Fibroblast of the aortic adventitia (primary cell): Measurements from ENCODE around the gene REV1. TPM values are rescaled to one million over a fixed set of nuclear protein-coding genes. Genes with fewer than 3 reads are reported as not detected.

Experiments used
- DNase-seq: peaks from one replicate; pipeline ENCODE4 v3.0.0-alpha.2; 2010; ENCODE audit warnings: low read depth
- H3K4me3 ChIP-seq: 2 replicates; pipeline ENCODE4 v1.5.1; 2011; ENCODE audit warnings: low read depth, mild to moderate bottlenecking, control low read depth, low read length, moderate library complexity
- total RNA-seq: library from RNA; depleted of rRNA; stranded (reverse); fragments of >200 nt; gene quantifications from 2 replicates; pipeline ENCODE4 v1.2.3, GENCODE V29; 2012; ENCODE audit warnings: low replicate concordance
- TF ChIP-seq, protein P1 (sequence below): IDR thresholded peaks from 2 replicates; pipeline ENCODE4 v1.5.1; 2011; ENCODE audit warnings: mild to moderate bottlenecking, low read length, control low read depth, inconsistent platforms; ENCODE audit not compliant: insufficient read depth

Gene REV1
- total RNA-seq, 1 donor: 36.2 TPM

DNA sequence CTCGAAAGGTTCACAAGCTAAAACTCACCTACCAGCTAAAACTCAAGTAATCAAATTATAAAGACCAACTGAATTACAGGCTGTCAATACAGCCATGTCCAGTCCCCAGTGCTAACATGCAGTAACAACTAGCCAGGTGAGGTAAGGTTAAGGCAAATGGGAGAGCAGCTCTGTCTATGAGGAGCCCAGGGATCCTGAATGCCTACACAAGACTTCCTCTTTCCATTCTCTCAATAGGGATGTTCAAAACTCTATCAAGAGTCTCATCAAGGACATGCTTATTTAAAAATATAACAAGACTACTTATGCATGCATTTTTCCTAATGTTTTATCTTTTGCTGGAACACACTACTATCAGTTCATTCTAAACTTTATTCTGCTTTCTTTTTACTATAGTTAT lies 20.4 kb downstream of the REV1 start:
- H3K4me3 ChIP-seq: no peak overlapping the region
- DNase-seq: no peak
- TF ChIP-seq, protein P1, sequence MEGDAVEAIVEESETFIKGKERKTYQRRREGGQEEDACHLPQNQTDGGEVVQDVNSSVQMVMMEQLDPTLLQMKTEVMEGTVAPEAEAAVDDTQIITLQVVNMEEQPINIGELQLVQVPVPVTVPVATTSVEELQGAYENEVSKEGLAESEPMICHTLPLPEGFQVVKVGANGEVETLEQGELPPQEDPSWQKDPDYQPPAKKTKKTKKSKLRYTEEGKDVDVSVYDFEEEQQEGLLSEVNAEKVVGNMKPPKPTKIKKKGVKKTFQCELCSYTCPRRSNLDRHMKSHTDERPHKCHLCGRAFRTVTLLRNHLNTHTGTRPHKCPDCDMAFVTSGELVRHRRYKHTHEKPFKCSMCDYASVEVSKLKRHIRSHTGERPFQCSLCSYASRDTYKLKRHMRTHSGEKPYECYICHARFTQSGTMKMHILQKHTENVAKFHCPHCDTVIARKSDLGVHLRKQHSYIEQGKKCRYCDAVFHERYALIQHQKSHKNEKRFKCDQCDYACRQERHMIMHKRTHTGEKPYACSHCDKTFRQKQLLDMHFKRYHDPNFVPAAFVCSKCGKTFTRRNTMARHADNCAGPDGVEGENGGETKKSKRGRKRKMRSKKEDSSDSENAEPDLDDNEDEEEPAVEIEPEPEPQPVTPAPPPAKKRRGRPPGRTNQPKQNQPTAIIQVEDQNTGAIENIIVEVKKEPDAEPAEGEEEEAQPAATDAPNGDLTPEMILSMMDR: no peak

DNA sequence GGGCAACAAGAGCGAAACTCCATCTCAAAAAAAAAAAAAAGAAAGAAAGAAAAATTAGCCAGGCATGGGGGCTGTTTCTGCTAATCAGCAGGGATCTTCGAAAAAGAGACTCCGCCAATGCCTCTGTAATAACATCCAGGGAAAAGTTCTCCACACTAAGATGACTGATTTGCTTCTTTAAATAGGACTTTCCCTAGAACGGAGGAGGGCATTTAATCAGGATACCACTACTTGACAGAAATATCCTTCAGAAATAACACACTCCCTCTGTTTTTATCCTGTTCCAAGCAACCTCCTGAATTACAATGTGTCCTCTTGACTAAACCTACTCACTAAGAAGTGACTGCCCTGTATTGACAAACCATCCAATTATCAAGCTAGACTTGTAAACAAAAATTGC lies 21.7 kb downstream of the REV1 start:
- TF ChIP-seq, protein P1: no peak
- no peak for DNase-seq
- H3K4me3 ChIP-seq: no peak overlapping the region

DNA sequence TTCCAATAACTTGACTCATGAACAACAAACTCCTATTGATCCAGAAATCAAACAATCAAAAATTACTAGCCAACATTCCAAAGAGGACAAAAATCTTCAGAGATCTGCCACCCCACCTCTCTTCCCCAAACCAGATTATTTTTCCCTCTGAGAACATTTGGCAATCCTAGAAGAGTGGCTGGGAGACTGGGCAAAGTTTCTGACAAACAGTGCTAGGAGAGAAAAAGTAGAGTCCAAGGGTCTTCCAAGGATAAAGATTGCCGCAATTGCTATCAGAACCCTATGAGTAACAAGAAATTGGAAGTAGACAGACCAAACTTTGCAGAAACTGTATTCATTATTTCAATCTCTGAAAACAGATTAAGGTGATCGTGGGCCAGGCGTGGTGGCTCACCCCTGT lies 22.4 kb downstream of the REV1 start:
- no peak for DNase-seq
- TF ChIP-seq, protein P1: no peak
- no peak overlapping the region for H3K4me3 ChIP-seq

DNA sequence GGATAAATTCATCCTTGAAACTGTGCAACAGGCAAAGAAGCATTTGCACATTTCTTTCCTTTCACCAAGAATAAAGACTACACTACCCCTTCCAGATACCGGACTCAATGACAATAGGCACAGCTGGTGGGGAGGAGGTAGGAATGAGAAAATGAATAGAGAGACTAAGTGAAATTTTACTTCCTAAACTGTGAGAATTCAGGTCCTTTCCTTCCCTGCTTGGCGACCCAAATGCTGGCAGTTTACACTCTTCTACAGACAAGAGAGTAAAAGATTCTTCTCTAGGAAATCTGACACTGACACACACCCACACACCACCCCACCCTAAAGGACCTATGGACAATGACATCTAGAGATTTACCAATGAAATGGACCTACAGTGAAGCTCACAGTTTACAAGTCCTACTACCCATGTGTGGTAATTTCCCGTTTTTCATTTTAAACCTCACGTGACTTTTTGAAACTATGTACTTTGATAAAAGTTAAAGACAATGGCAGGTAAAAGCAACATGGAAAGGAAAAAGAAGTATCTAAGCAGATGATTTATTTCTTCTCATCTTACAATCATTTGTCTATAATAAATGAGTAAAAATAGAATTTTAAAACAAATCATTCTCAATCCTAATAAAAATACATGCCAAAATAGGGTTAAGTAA lies 27.9 kb downstream of the REV1 start:
- DNase-seq: no peak
- TF ChIP-seq, protein P1: no peak
- no peak overlapping the region for H3K4me3 ChIP-seq

DNA sequence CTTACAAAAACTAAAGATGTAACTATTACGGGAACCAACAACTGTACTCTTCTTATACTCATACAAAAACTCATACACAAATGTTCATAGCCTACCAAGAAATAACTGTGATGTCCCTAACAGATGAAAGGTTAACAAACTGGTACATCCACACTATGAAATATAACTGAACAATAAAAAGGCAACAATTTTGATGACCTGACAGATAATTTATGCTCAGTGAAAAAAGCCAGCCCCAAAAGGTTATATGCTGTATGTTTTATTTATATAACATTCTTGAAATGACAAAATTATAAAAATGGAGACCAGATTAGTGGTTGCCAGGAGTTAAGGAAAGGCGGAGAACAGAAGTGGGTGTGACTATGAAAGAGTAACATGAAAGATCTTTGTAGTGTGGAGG lies 31.3 kb downstream of the REV1 start:
- TF ChIP-seq, protein P1: no peak
- no peak overlapping the region for H3K4me3 ChIP-seq
- DNase-seq: no peak

DNA sequence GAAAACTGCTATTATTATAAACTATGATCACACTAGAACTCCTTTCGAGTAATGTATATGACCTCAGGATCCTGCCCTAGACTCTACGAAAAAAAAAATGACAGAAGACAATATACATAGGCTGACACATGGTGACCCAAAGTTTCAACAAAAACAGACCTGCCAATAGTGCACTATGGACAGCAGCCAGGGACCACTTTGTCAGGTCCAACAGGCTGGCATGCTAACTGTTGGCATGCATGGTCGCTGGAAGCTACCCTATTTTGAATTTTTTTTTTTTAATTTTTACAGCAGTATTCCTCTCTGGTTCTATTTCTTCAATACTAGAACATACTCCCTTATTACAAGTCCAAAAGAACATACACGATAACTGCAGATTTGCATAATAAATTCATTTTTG lies 38.1 kb downstream of the REV1 start:
- TF ChIP-seq, protein P1: no peak
- no peak overlapping the region for H3K4me3 ChIP-seq
- DNase-seq: no peak

DNA sequence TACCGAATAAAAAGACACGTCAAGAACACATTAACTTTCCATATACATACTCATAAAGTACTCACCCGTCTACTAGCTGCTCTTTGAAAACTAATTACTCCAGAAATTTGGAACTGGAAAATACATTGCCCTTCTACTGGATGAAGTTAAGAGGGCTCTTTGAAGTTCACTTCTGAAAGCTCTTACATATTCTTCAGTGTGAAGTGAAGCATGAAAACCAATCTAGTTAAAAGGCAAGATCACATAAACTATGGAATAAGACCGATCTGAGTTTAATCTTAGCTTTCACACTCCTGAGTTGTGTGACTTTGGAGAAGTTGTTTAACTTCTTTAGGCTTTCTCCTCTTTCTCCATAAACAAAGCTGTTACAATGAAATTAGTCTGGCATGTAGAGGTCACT lies 38.5 kb downstream of the REV1 start:
- TF ChIP-seq, protein P1: no peak
- no peak overlapping the region for H3K4me3 ChIP-seq

More for the DNA sequence above, 38.5 kb downstream of the REV1 start:
- no peak for DNase-seq
